Activated CD4-positive, alpha-beta memory T cell treated with anti-CD3 and anti-CD28 coated beads for 36 hours (primary cell): ENCODE data around the gene IRF2BP2. TPM values are rescaled to one million over a fixed set of nuclear protein-coding genes. Genes with fewer than 3 reads are reported as not detected.

ENCODE experiments used
- CTCF ChIA-PET: fragments of 350-600 bp; sonication (Branson Sonifier 250); formaldehyde crosslinking; loops from one replicate; lab custom pipeline; 2021; ENCODE audit warnings: antibody characterized with exemption, inconsistent platforms; lab: Charles Lee
- POLR2A ChIA-PET: fragments of 350-600 bp; sonication (Branson Sonifier 250); formaldehyde crosslinking; loops from one replicate; lab custom pipeline; 2021; ENCODE audit warnings: antibody characterized with exemption; lab: Charles Lee
- DNase-seq: peaks from one replicate; pipeline ENCODE4 v3.0.0-alpha.2; 2020
- H3K27ac Mint-ChIP-seq: one replicate; pipeline ENCODE4 v1.8.0; 2021; ENCODE audit warnings: mixed read lengths
- H3K27me3 Mint-ChIP-seq: one replicate; pipeline ENCODE4 v1.8.0; 2021; ENCODE audit warnings: mixed read lengths
- H3K36me3 Mint-ChIP-seq: one replicate; pipeline ENCODE4 v1.8.0; 2021; ENCODE audit warnings: mixed read lengths
- H3K4me1 Mint-ChIP-seq: one replicate; pipeline ENCODE4 v1.8.0; 2021; ENCODE audit warnings: low read depth, mixed read lengths
- H3K4me3 Mint-ChIP-seq: one replicate; pipeline ENCODE4 v1.8.0; 2021; ENCODE audit warnings: mild to moderate bottlenecking, mixed read lengths
- H3K9me3 Mint-ChIP-seq: one replicate; pipeline ENCODE4 v1.8.0; 2021; ENCODE audit warnings: mixed read lengths
- intact Hi-C: fragments of 100-400 bp; cut with micrococcal nuclease; formaldehyde crosslinking; loops from one replicate; pipeline ENCODE4 v1.15.1; 2023
- total RNA-seq, 2 experiments: library from RNA; stranded (reverse); gene quantifications; one replicate each; pipeline ENCODE4 v1.2.3, GENCODE V29; 2021

IRF2BP2 gene
- total RNA-seq, 2 experiments from 2014 or later, result 139 to 147 TPM

DNA sequence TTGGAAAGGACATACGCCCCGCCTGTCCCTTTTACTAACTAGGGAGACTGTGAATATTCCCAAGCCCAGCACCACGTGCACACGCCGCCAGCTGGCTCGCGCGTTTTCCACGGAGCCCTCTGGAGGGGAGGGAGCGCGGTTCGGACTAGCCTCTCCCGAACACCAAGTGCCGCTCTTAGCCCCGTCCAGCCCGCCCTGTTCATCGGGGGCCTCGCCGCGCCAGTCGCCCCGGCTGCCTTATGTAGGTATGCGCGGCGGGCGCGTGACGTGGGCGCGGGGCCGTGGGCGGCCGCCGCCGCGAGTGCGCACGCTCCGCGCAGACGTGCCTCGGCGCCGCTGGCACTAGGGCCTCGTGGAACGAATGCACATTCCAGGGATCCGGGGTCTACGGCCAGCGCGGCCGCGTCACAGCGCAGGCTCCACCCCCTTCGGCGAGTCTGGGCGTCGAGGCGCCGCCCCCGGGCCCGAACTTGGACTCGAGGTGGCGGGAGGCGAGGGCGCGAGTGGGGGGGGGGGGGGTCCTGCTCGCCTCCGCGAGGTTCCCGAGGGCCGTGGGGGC lies 767 bp upstream of the IRF2BP2 start:
- Mint-ChIP-seq H3K9me3 (no peaks in the 10 kb centered on the region), H3K4me1 (peaks cover 37% of the 10 kb centered on the region), H3K27ac (peak overlapping the region; percentile 99), H3K27me3 (peaks cover 5% of the 10 kb centered on the region), H3K4me3 (peak overlapping the region; percentile 85), H3K36me3 (peaks cover 30% of the 10 kb centered on the region)
- intact Hi-C loops, result loop anchor here (1.0 to 10.0 kb wide), 10 partner anchors 9 to 1257 kb away; partner anchors contain the start of genes B3GALNT2 and LYST
- ChIA-PET POLR2A (interaction anchor here (0.6 to 7.0 kb wide), 25 partner anchors 11 to 478 kb away, joined by 3 to 124 read pairs (median 5); no protein-coding TSS in a partner anchor), CTCF (interaction anchor here (0.8 to 3.7 kb wide), 10 partner anchors 10 to 473 kb away, joined by 3 to 29 read pairs (median 4); no protein-coding TSS in a partner anchor)
- peak; percentile 94 for DNase-seq

GRCh38 chr1:234609691-234610042 lies 311 bp downstream of the IRF2BP2 start:
- Mint-ChIP-seq H3K27me3 (peaks cover 5% of the 10 kb centered on the region), H3K27ac (peak overlapping the region; percentile 99), H3K9me3 (no peaks in the 10 kb centered on the region), H3K4me3 (peak overlapping the region; percentile 85), H3K36me3 (peaks cover 40% of the 10 kb centered on the region), H3K4me1 (peaks cover 38% of the 10 kb centered on the region)
- ChIA-PET POLR2A (interaction anchor here (0.7 to 7.0 kb wide), 14 partner anchors 10 to 717 kb away, joined by 3 to 124 read pairs (median 8); no protein-coding TSS in a partner anchor), CTCF (no interaction called here)
- intact Hi-C loops, result loop anchor here (2.0 to 10.0 kb wide), 6 partner anchors 212 to 1258 kb away; partner anchors contain the start of genes B3GALNT2 and LYST
- DNase-seq, result no peak

DNA sequence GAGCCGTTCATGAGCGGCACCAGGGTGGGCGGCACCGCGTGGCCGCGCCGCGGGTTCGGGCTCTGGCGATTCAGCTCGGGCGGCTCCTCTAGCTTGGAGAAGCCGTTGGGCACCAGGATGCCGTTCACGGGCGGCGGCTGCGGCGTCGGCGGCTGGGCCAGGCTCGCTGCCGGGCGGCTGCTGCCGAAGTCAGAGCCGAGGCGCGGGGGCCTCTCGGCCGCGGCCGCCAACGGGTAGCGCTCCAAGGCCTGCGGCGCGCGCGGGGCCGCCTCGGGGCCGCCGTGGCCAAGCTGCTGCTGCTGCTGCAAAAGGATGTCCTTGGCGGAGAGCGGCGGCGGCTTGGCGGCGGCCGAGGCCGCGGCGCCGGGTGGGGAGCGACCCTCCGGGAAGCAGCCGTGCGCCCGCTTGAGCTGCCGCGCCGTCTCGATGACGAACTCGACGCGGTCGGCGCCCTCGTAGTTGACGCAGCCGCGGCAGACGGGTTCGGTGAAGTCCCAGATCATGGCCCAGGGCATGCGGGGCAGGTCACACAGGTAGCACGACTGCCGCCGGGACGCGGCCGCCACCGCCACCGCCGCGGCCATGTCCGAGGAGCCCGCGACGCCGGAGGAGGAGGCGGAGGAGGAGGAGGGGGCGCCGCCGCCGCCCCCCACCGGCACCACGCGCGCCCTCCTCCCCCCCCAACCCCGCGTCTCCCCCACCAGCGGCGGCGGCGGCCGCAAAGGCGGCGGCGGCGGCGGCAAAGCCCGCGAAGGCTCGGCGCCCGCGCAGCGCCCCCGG lies 877 bp downstream of the IRF2BP2 start:
- peaks cover 39% of the 10 kb centered on the region for H3K4me1 Mint-ChIP-seq
- H3K27ac Mint-ChIP-seq, result peak overlapping the region; percentile 100
- peak; percentile 81 for DNase-seq
- H3K4me3 Mint-ChIP-seq, result peak overlapping the region; percentile 79
- H3K36me3 Mint-ChIP-seq, result peaks cover 45% of the 10 kb centered on the region
- no peaks in the 10 kb centered on the region for H3K9me3 Mint-ChIP-seq
- POLR2A ChIA-PET, result interaction anchor here (0.7 to 7.0 kb wide), 13 partner anchors 9 to 718 kb away, joined by 3 to 124 read pairs (median 9); no protein-coding TSS in a partner anchor
- intact Hi-C loops, result loop anchor here (1.0 to 5.0 kb wide), 2 partner anchors 108 to 212 kb away; no protein-coding TSS in a partner anchor
- peaks cover 5% of the 10 kb centered on the region for H3K27me3 Mint-ChIP-seq
- CTCF ChIA-PET, result interaction anchor here (0.9 to 1.0 kb wide), 2 partner anchors 8 to 108 kb away, joined by 3 read pairs; no protein-coding TSS in a partner anchor

DNA sequence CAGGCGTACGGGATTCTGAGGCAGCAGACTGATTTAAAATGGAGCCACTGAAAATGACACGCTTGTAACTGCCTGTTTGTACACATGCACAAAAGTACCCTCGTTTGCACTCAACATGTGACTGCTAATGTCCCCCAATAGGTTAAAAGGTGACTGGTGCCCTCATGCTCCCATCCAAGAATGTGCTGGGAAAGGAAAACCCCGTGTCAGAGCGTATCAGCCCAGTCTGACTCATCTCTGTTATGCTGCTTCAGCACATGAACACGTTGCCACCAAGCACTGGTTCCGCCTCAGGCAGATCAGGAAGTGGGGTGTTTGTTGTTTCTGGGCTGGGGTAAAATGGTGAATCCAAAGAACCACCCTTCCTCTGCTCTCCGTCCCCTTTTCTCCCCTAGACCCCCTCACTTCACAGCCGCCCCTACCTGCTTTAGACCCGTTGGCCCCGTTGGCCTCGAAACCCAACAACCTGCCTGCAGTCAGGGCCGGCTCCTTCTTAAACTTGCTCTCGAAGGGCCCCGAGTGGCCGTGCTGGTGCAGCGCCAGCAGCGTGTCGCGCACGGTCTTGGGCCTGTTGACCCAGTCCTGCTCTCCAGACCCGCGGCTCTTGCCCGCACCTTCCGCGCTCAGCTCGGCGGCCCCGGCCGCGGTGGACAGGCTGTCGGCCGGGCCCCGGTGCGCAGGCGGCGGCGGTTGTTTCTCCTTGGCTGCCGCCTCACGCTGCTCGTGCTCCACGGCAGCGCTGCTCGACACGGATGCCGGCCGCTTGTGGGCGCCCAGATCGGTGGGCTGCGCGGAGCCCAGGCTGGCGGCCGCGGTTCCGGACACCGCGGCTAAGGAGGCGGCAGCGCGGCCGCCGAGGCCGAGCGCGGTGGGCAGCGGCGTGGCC lies 1.7 kb downstream of the IRF2BP2 start:
- no peaks in the 10 kb centered on the region for H3K9me3 Mint-ChIP-seq
- peaks cover 5% of the 10 kb centered on the region for H3K27me3 Mint-ChIP-seq
- H3K4me1 Mint-ChIP-seq, result peaks cover 35% of the 10 kb centered on the region
- H3K36me3 Mint-ChIP-seq, result peaks cover 50% of the 10 kb centered on the region
- peak; percentile 90 for DNase-seq
- ChIA-PET POLR2A (interaction anchor here (1.0 to 7.0 kb wide), 6 partner anchors 8 to 439 kb away, joined by 3 to 124 read pairs (median 48); no protein-coding TSS in a partner anchor), CTCF (interaction anchor here (0.9 to 1.0 kb wide), 2 partner anchors 7 to 107 kb away, joined by 3 read pairs; no protein-coding TSS in a partner anchor)
- peak overlapping the region; percentile 96 for H3K4me3 Mint-ChIP-seq
- H3K27ac Mint-ChIP-seq, result peak overlapping the region; percentile 100
- intact Hi-C loops, result loop anchor here (1.0 to 5.0 kb wide), 2 partner anchors 107 to 211 kb away; no protein-coding TSS in a partner anchor

- H3K9me3 Mint-ChIP-seq, result no peaks in the 10 kb centered on the region
- DNase-seq, result peak; percentile 40
- ChIA-PET POLR2A (interaction anchor here (4.2 to 7.0 kb wide), 2 partner anchors 116 to 117 kb away, joined by 34 to 124 read pairs; no protein-coding TSS in a partner anchor), CTCF (no interaction called here)
- H3K36me3 Mint-ChIP-seq, result peaks cover 57% of the 10 kb centered on the region
- H3K27me3 Mint-ChIP-seq, result peaks cover 5% of the 10 kb centered on the region
- H3K4me3 Mint-ChIP-seq, result peak overlapping the region; percentile 96
- H3K27ac Mint-ChIP-seq, result peak overlapping the region; percentile 100
- intact Hi-C loops, result loop anchor here (1.0 to 5.0 kb wide), 2 partner anchors 106 to 210 kb away; no protein-coding TSS in a partner anchor
- peaks cover 34% of the 10 kb centered on the region for H3K4me1 Mint-ChIP-seq
Observed at GRCh38 chr1:234607109-234608024, 2.6 kb downstream of the IRF2BP2 start.

DNA sequence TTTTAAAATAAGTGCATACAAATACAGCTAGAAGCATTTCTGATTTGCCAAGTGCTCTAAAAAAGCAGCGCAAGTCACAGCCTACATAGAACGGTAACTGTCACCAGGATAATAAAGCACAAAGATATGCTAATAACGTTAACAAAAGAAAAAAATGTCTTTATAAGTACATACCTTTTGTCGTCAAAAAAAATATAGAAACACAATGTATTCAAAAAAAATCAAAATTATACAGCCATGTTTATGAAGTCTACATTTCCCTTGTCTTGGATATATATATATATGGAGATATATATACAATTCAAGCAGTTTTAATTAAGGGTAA lies 3.2 kb downstream of the IRF2BP2 start:
- H3K4me1 Mint-ChIP-seq, result peaks cover 32% of the 10 kb centered on the region
- CTCF ChIA-PET, result no interaction called here
- POLR2A ChIA-PET, result interaction anchor here (1.9 to 4.2 kb wide), 3 partner anchors 118 to 373 kb away, joined by 4 to 34 read pairs (median 4); no protein-coding TSS in a partner anchor

GRCh38 chr1:234605983-234606783 lies 3.8 kb downstream of the IRF2BP2 start:
- POLR2A ChIA-PET, result interaction anchor here (0.6 to 4.2 kb wide), 6 partner anchors 105 to 470 kb away, joined by 3 to 34 read pairs (median 4); no protein-coding TSS in a partner anchor
- no peaks in the 10 kb centered on the region for H3K9me3 Mint-ChIP-seq

More for the DNA sequence above, 3.2 kb downstream of the IRF2BP2 start:
- intact Hi-C loops, result loop anchor here (1.0 to 5.0 kb wide), 2 partner anchors 209 to 357 kb away; no protein-coding TSS in a partner anchor
- Mint-ChIP-seq H3K9me3 (no peaks in the 10 kb centered on the region), H3K36me3 (peaks cover 60% of the 10 kb centered on the region), H3K27me3 (peaks cover 5% of the 10 kb centered on the region), H3K27ac (peak overlapping the region; percentile 100), H3K4me3 (peak overlapping the region; percentile 96)
- DNase-seq, result no peak

DNA sequence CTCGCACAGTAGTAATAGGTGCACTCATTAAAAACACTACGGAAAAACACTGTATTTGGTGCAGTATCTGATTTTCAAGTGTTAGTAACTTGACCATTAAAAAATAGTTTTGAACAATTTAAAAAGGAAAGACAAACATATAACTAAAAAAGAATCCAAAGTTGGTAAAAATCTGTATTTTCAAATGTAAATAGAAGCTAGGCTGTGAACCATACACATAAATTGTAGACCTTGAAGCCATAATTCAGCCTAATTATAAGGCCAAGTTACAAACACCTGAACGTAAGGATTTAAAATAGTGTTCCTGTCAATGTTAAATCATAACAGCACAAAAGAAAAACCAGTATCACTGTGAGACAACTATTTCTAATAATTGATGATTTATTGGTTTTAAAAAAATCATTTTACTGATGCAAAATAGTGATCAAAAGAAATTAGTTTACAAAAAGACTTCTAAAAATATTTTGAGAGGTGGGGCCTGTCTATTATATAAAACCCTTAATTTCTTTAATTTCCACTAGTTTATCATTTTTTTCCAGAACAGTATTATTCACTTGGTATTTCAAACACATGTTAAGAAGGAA lies 4.5 kb downstream of the IRF2BP2 start:
- Mint-ChIP-seq H3K9me3 (no peaks in the 10 kb centered on the region), H3K27me3 (peaks cover 5% of the 10 kb centered on the region), H3K4me1 (peaks cover 37% of the 10 kb centered on the region), H3K4me3 (peak overlapping the region; percentile 96), H3K27ac (peak overlapping the region; percentile 100), H3K36me3 (peaks cover 59% of the 10 kb centered on the region)
- POLR2A ChIA-PET, result interaction anchor here (0.6 to 4.2 kb wide), 11 partner anchors 104 to 470 kb away, joined by 3 to 34 read pairs (median 4); partner anchors contain the start of gene TARBP1
- no peak for DNase-seq
- intact Hi-C loops, result loop anchor here (5.0 kb wide), 1 partner anchor 208 kb away; no protein-coding TSS in a partner anchor
- CTCF ChIA-PET, result interaction anchor here (1.2 to 3.3 kb wide), 5 partner anchors 105 to 478 kb away, joined by 3 to 23 read pairs (median 9); no protein-coding TSS in a partner anchor

More at GRCh38 chr1:234605983-234606783, 3.8 kb downstream of the IRF2BP2 start:
- H3K27ac Mint-ChIP-seq, result peak overlapping the region; percentile 100
- DNase-seq, result peak; percentile 61
- H3K4me3 Mint-ChIP-seq, result peak overlapping the region; percentile 96
- H3K4me1 Mint-ChIP-seq, result peaks cover 32% of the 10 kb centered on the region
- CTCF ChIA-PET, result interaction anchor here (2.8 to 3.3 kb wide), 3 partner anchors 106 to 478 kb away, joined by 9 to 23 read pairs (median 10); no protein-coding TSS in a partner anchor
- peaks cover 5% of the 10 kb centered on the region for H3K27me3 Mint-ChIP-seq
- intact Hi-C loops, result loop anchor here (1.0 to 5.0 kb wide), 2 partner anchors 209 to 357 kb away; no protein-coding TSS in a partner anchor
- peaks cover 60% of the 10 kb centered on the region for H3K36me3 Mint-ChIP-seq
